Posterior vena cava (tissue), 2 donors: ENCODE results near the gene OR2T5. TPM values are rescaled to one million over a fixed set of nuclear protein-coding genes. Genes with fewer than 3 reads are reported as not detected.
"Not testable (repeated sequence)": the region's sequence is repeated elsewhere in the genome, so short reads cannot be mapped to it uniquely, and the experiment has no call there.

ENCODE experiments used
- DNase-seq: peaks from one replicate; pipeline ENCODE4 v3.0.0-alpha.2; 2020; ENCODE audit warnings: low spot score
- intact Hi-C, 2 donors: fragments of 100-400 bp; cut with DNase I; formaldehyde crosslinking; loops; one replicate each; pipeline versions ENCODE4 v1.14.1 to v1.14.2; 2022 to 2023
- total RNA-seq, 2 donors: library from RNA; stranded (reverse); fragmentation: NEBNext Ultra II Directional; extraction: Animal tissue kit (Norgen Biotek cat#: 25700); gene quantifications; one replicate each; pipeline ENCODE4 v1.2.1, GENCODE V29; 2021
- donor health status: DM: yes; HTN: yes; CAD: no.
- donor health status: DM: yes; HTN: yes; CAD: no.

OR2T5 gene
- total RNA-seq, 2 donors from 2014 or later = not detected

DNA sequence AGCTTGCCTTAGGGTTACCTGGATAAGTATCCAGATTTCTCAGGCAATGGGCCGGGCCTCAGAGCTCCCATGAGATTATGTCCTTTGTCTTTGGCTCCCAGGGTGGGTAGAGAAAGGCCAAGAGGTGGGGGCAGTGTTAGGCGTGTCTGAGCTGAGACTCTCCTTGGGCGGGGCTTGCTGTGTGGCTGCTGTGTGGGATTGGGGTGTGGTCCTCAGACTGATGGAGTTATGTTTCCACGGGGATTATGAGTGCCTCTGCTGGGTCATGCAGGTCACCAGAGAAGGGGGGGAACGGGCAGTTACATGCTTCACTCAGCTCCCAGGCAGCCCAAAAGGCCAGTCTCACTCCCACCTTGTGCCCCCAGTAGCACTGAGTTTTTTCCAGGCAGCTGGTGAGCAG lies 8.3 kb downstream of the OR2T5 start:
- DNase-seq, intact Hi-C loops: not testable (repeated sequence)

DNA sequence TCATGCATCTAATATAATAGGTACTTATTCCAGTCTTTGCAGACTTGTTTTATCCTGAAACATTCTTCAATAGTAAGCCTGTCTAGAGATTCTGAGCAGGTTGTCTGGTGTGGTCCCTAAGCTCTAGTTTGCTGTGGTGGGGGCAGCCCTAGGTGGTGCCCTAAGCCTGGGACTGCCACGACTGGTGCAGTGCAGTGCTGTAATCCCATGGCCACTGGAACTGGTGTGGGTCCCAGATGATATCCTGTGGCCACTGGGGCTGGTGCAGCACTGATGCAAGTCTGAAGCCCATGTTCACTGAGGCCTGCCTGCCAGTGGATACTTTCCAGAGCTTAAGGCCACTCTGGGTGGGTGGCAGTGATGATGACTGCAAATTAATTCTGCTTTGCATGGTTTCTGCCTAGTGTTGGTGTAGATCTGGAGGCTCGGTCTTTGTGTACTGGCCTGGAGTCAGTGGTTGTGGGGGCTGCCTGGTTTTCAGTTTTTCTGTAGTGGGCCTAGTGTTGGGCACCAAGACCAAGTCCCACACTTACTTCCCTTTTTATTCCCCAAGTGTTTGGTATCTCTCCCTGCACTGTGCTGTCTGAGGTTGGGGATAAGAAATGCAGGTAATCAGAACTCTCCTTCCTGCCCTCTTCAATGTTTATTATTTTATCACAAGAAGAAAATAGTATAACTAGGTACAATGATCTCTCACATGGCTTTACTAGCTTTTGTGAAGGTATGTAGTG lies 12.1 kb downstream of the OR2T5 start:
- intact Hi-C loops, DNase-seq: not testable (repeated sequence)

- intact Hi-C loops = not testable (repeated sequence)
Observed at GRCh38 chr1:248507773-248508172, 19.4 kb downstream of the OR2T5 start, which contains the start of gene OR2G6. OR2G6 (plus strand) TSS chr1:248508073; CDS start chr1:248521647, 13,574 bp downstream.

GRCh38 chr1:248510217-248510616 lies 21.8 kb downstream of the OR2T5 start:
- DNase-seq, intact Hi-C loops: not testable (repeated sequence)

More at GRCh38 chr1:248507773-248508172, 19.4 kb downstream of the OR2T5 start, which contains the start of gene OR2G6:
- not testable (repeated sequence) for DNase-seq

DNA sequence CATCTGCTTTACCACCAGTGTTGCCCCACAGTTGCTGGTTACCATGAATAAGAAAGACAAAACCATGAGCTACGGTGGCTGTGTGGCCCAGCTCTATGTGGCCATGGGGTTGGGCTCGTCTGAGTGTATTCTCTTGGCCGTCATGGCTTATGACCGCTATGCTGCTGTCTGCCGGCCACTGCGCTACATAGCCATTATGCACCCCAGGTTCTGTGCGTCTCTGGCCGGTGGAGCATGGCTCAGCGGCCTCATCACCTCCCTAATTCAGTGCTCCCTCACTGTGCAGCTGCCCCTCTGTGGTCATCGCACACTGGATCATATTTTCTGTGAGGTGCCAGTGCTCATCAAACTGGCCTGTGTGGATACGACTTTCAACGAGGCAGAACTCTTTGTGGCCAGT lies 33.5 kb downstream of the OR2T5 start:
- no peak for DNase-seq
- intact Hi-C loops = no loop called here

- intact Hi-C loops = not testable (repeated sequence)
Observed at GRCh38 chr1:248537449-248537848, 49.1 kb downstream of the OR2T5 start.

More at GRCh38 chr1:248537449-248537848, 49.1 kb downstream of the OR2T5 start:
- DNase-seq = not testable (repeated sequence)

Other genes with a start within 250 kb of the OR2T5 start
- not detected for gene OR2T33, start 210.6 kb upstream of the OR2T5 start, total RNA-seq
- gene OR2T12, start 185.2 kb upstream of the OR2T5 start, total RNA-seq = not detected
- gene OR2M7, start 164.0 kb upstream of the OR2T5 start, total RNA-seq = not detected
- gene OR14C36, start 139.8 kb upstream of the OR2T5 start, total RNA-seq = not detected
- gene OR2T4, start 126.9 kb upstream of the OR2T5 start, total RNA-seq = not detected
- gene OR2T6, start 112.8 kb upstream of the OR2T5 start, total RNA-seq = not detected
- not detected for gene OR2T1, start 85.5 kb upstream of the OR2T5 start, total RNA-seq
- gene OR2T2, start 43.0 kb upstream of the OR2T5 start, total RNA-seq = not detected
- not detected for gene OR2T3, start 15.2 kb upstream of the OR2T5 start, total RNA-seq
- gene OR2G6, start 19.5 kb downstream of the OR2T5 start, total RNA-seq = not detected
- gene OR2T29, start 74.2 kb downstream of the OR2T5 start, total RNA-seq = not detected
- not detected for gene OR2T34, start 86.2 kb downstream of the OR2T5 start, total RNA-seq
- not detected for gene OR2T10, start 109.1 kb downstream of the OR2T5 start, total RNA-seq
- gene OR2T11, start 146.5 kb downstream of the OR2T5 start, total RNA-seq = not detected
- not detected for gene OR2T35, start 156.7 kb downstream of the OR2T5 start, total RNA-seq
- gene OR2T27, start 166.9 kb downstream of the OR2T5 start, total RNA-seq = not detected
- gene OR14I1, start 214.2 kb downstream of the OR2T5 start, total RNA-seq = not detected